Epithelial cell of proximal tubule (primary cell): ENCODE measurements around the gene CNGA1. TPM values are rescaled to one million over a fixed set of nuclear protein-coding genes. Genes with fewer than 3 reads are reported as not detected.

ENCODE experiments used
- DNase-seq: peaks from one replicate; pipeline ENCODE4 v3.0.0-alpha.2; 2011; ENCODE audit warnings: low read depth
- H3K4me3 ChIP-seq: 2 replicates; pipeline ENCODE4 v1.5.1; 2011; ENCODE audit warnings: low read depth, mild to moderate bottlenecking, low read length
- CTCF ChIP-seq: conservative IDR thresholded peaks from 2 replicates; pipeline ENCODE4 v1.5.1; 2012; ENCODE audit warnings: low read depth, mild to moderate bottlenecking, low read length
- total RNA-seq: library from RNA; depleted of rRNA; stranded (reverse); fragments of >200 nt; gene quantifications from 2 replicates; pipeline ENCODE4 v1.2.3, GENCODE V29; 2015

Gene CNGA1
- total RNA-seq, 1 donor from 2014 or later = 2.8 TPM

GRCh38 chr4:48031802-48032525 lies 15.5 kb upstream of the CNGA1 start:
- no peak for TF ChIP-seq CTCF
- no peak overlapping the region for H3K4me3 ChIP-seq
- no peak for DNase-seq

- H3K4me3 ChIP-seq = no peak overlapping the region
- no peak for DNase-seq
- TF ChIP-seq CTCF = no peak
Measured at GRCh38 chr4:48030470-48030869, 14.0 kb upstream of the CNGA1 start.

GRCh38 chr4:48028696-48029095 lies 12.2 kb upstream of the CNGA1 start:
- DNase-seq = no peak
- no peak overlapping the region for H3K4me3 ChIP-seq
- no peak for TF ChIP-seq CTCF

GRCh38 chr4:48027653-48028052 lies 11.2 kb upstream of the CNGA1 start:
- no peak for TF ChIP-seq CTCF
- DNase-seq = no peak
- H3K4me3 ChIP-seq = no peak overlapping the region

GRCh38 chr4:48025005-48025404 lies 8.5 kb upstream of the CNGA1 start:
- DNase-seq = no peak
- H3K4me3 ChIP-seq = no peak overlapping the region
- TF ChIP-seq CTCF = no peak

GRCh38 chr4:48024522-48024921 lies 8.0 kb upstream of the CNGA1 start:
- no peak for TF ChIP-seq CTCF
- no peak overlapping the region for H3K4me3 ChIP-seq
- no peak for DNase-seq

- no peak overlapping the region for H3K4me3 ChIP-seq
- no peak for TF ChIP-seq CTCF
- no peak for DNase-seq
Measured at GRCh38 chr4:48022192-48022799, 5.8 kb upstream of the CNGA1 start.
